GM12878 (cell line): ENCODE measurements around the gene FBXO27. TPM values are rescaled to one million over a fixed set of nuclear protein-coding genes. Genes with fewer than 3 reads are reported as not detected.

ENCODE experiments used
- ATAC-seq: fragments of 200-7000 bp; cut with Tn5 transposase; 3 replicates; pipeline ENCODE4 v1.9.1; 2020; ENCODE audit warnings: mild to moderate bottlenecking, moderate library complexity
- BruUV-seq: library from RNA; stranded (reverse); fragments of 400-500 nt; replicated peaks from 2 replicates; lab custom pipeline; 2021; lab: Mats Ljungman, UMichigan
- CTCF ChIA-PET: fragments of 300-600 bp; sonication (Branson Sonifier 250); formaldehyde crosslinking; extraction: SDS; loops from one replicate; lab custom pipeline; 2021; ENCODE audit warnings: inconsistent platforms; lab: Yijun Ruan, JAX
- POLR2A ChIA-PET: fragments of 350-600 bp; formaldehyde crosslinking; extraction: SDS; loops from one replicate; lab custom pipeline; 2021; ENCODE audit warnings: inconsistent platforms; lab: Charles Lee
- RAD21 ChIA-PET: fragments of 300-600 bp; sonication (Branson Sonifier 250); formaldehyde crosslinking; loops from one replicate; lab custom pipeline; 2023; ENCODE audit warnings: antibody characterized with exemption; ENCODE audit not compliant: unreplicated experiment; lab: Charles Lee
- SMC1A ChIA-PET: fragments of 300-600 bp; sonication (Branson Sonifier 250); formaldehyde crosslinking; loops from one replicate; lab custom pipeline; 2023; ENCODE audit not compliant: unreplicated experiment, uncharacterized antibody; lab: Charles Lee
- DNase-seq: peaks from one replicate; pipeline ENCODE4 v3.0.0-alpha.2; 2011; ENCODE audit warnings: low read depth, low spot score
- FAIRE-seq: peaks from 3 replicates; lab custom pipeline; 2011; peaks lifted over from hg19 to GRCh38; lab: Jason Lieb, UNC
- H2AFZ ChIP-seq: 2 replicates; pipeline ENCODE4 v1.6.0; 2011; ENCODE audit warnings: low read depth, low read length, control low read depth; ENCODE audit not compliant: control insufficient read depth
- H3K27ac ChIP-seq: 2 replicates; pipeline ENCODE4 v1.5.1; 2011; ENCODE audit warnings: control low read depth; ENCODE audit not compliant: control insufficient read depth, insufficient read depth
- H3K27me3 ChIP-seq, 2 experiments: replicated peaks in 1 of 2; 2 replicates each; pipeline versions ENCODE4 v1.6.0 to v1.6.1; 2011; ENCODE audit warnings: low read length in 1 of 2; ENCODE audit not compliant: control insufficient read depth in 2 of 2, insufficient read depth in 2 of 2
- H3K36me3 ChIP-seq, 2 experiments: 2 replicates each; pipeline ENCODE4 v1.5.1; 2011; ENCODE audit warnings: low read length in 1 of 2; ENCODE audit not compliant: control insufficient read depth in 2 of 2, insufficient read depth in 2 of 2
- H3K4me1 ChIP-seq: 2 replicates; pipeline ENCODE4 v1.6.1; 2011; ENCODE audit warnings: mild to moderate bottlenecking, low read length, moderate library complexity, mixed read lengths; ENCODE audit not compliant: control insufficient read depth, insufficient read depth
- H3K4me2 ChIP-seq: 2 replicates; pipeline ENCODE4 v1.6.0; 2011; ENCODE audit warnings: control low read depth; ENCODE audit not compliant: control insufficient read depth, insufficient read depth
- H3K4me3 ChIP-seq: fragments of 200-600 bp; sonication (generic); 2 replicates; pipeline ENCODE4 v1.5.1; 2016
- H3K79me2 ChIP-seq: 2 replicates; pipeline ENCODE4 v1.6.0; 2011; ENCODE audit warnings: low read length; ENCODE audit not compliant: control insufficient read depth, insufficient read depth
- H3K9ac ChIP-seq: 2 replicates; pipeline ENCODE4 v1.8.0; 2011; ENCODE audit warnings: low read length, control low read depth, mixed read lengths; ENCODE audit not compliant: control insufficient read depth, insufficient read depth
- H3K9me3 ChIP-seq: replicated peaks from 3 replicates; pipeline ENCODE4 v1.5.1; 2011; ENCODE audit warnings: mild to moderate bottlenecking, low read length; ENCODE audit not compliant: control insufficient read depth, insufficient read depth
- H4K20me1 ChIP-seq: 2 replicates; pipeline ENCODE4 v1.6.0; 2011; ENCODE audit not compliant: control insufficient read depth, insufficient read depth
- CREM ChIP-seq: IDR thresholded peaks from 2 replicates; pipeline ENCODE4 v1.6.1; 2014; ENCODE audit warnings: antibody characterized with exemption, low read depth
- GABPA ChIP-seq: IDR thresholded peaks from 2 replicates; pipeline ENCODE4 v1.6.1; 2014; ENCODE audit warnings: antibody characterized with exemption, low read depth, mild to moderate bottlenecking, inconsistent platforms
- GATAD2B ChIP-seq: fragments of 450-650 bp; conservative IDR thresholded peaks from 2 replicates; pipeline ENCODE4 v1.6.1; 2017; ENCODE audit warnings: low read depth, mild to moderate bottlenecking, moderate library complexity
- HCFC1 ChIP-seq: fragments of 150-350 bp; IDR thresholded peaks from 2 replicates; pipeline ENCODE4 v1.6.1; 2014; ENCODE audit warnings: low read length
- NFIC ChIP-seq: IDR thresholded peaks from 2 replicates; pipeline ENCODE4 v1.6.1; 2012; ENCODE audit warnings: low read depth, mild to moderate bottlenecking, inconsistent platforms, low read length, moderate library complexity
- NFXL1 ChIP-seq: fragments of 450-650 bp; IDR thresholded peaks from 2 replicates; pipeline ENCODE4 v1.6.1; 2017; ENCODE audit warnings: antibody characterized with exemption, mild to moderate bottlenecking, borderline replicate concordance
- POLR2AphosphoS2 ChIP-seq: IDR thresholded peaks from 2 replicates; pipeline ENCODE4 v1.6.1; 2011; ENCODE audit warnings: low read depth, mild to moderate bottlenecking, low read length, improper control_type of control experiment, moderate library complexity
- RUNX3 ChIP-seq: IDR thresholded peaks from 2 replicates; pipeline ENCODE4 v1.6.1; 2012; ENCODE audit warnings: low read length, inconsistent platforms
- SMARCA5 ChIP-seq: fragments of 450-650 bp; IDR thresholded peaks from 2 replicates; pipeline ENCODE4 v1.6.1; 2017; ENCODE audit warnings: mild to moderate bottlenecking
- TARDBP ChIP-seq: IDR thresholded peaks from 2 replicates; pipeline ENCODE4 v1.6.1; 2016; ENCODE audit warnings: borderline replicate concordance
- ZNF622 ChIP-seq: fragments of 450-650 bp; IDR thresholded peaks from 2 replicates; pipeline ENCODE4 v1.6.1; 2017; ENCODE audit warnings: mild to moderate bottlenecking, inconsistent platforms
- WGBS: methylation state at CpG from one replicate; pipeline ENCODE4 v1.1.6; 2016; ENCODE audit warnings: low lambda C conversion rate; ENCODE audit not compliant: insufficient replicate concordance, insufficient coverage; ENCODE audit errors: missing lambda C conversion rate; 5-methylcytosine and 5-hydroxymethylcytosine counted together
- in situ Hi-C: fragments of 300-500 bp; cut with MboI; formaldehyde crosslinking; loops from 9 replicates; pipeline ENCODE4 v1.14.3; 2018; ENCODE audit warnings: mixed read lengths
- intact Hi-C: fragments of 100-400 bp; cut with micrococcal nuclease; formaldehyde crosslinking; loops from one replicate; pipeline ENCODE4 v1.14.2; 2022; ENCODE audit not compliant: unreplicated experiment
- polyA plus RNA-seq, 11 experiments: library from polyadenylated mRNA; depleted of rRNA in 4 of 11; unstranded in 6 of 11; stranded (reverse) in 5 of 11; fragments of >200 nt; fragmentation: Nextera tagmentation in 4 of 11; fragmentation: Illumina TruSeq in 1 of 11; extraction: Ambion mirVana in 4 of 11; extraction: Trizol in 1 of 11; gene quantifications; 1 replicate in 1 of 11; 2 replicates in 10 of 11; pipeline versions ENCODE4 v1.2.1 to v1.2.3, GENCODE V29; 2011 to 2016; ENCODE audit warnings: inconsistent platforms in 2 of 11, missing spikeins in 2 of 11, low read depth in 1 of 11
- total RNA-seq, 4 experiments: library from RNA; depleted of rRNA in 3 of 4; stranded (reverse); fragments of >200 nt in 3 of 4; fragmentation: Illumina TruSeq in 1 of 4; extraction: Trizol in 1 of 4; gene quantifications; 2 replicates each; pipeline versions ENCODE4 v1.2.1 to v1.2.3, GENCODE V29; 2013 to 2021
- TF ChIP-seq, protein P1 (sequence below): fragments of 450-650 bp; IDR thresholded peaks from 2 replicates; pipeline ENCODE4 v1.6.1; 2017; ENCODE audit warnings: mild to moderate bottlenecking, low read depth, inconsistent platforms; ENCODE audit not compliant: poor library complexity, severe bottlenecking
- TF ChIP-seq, protein P2 (sequence below): fragments of 450-650 bp; IDR thresholded peaks from 2 replicates; pipeline ENCODE4 v1.6.1; 2017; ENCODE audit warnings: low read depth, mild to moderate bottlenecking, moderate library complexity
- TF ChIP-seq, protein P3 (sequence below): IDR thresholded peaks from 2 replicates; pipeline ENCODE4 v1.6.1; 2011; ENCODE audit warnings: borderline replicate concordance, low read depth, mild to moderate bottlenecking, moderate library complexity, low read length; ENCODE audit not compliant: insufficient read depth, poor library complexity, severe bottlenecking
- TF ChIP-seq, protein P4 (sequence below): fragments of 450-650 bp; IDR thresholded peaks from 2 replicates; pipeline ENCODE4 v1.6.1; 2017; ENCODE audit warnings: antibody characterized with exemption, mild to moderate bottlenecking, moderate library complexity

FBXO27 gene
- total and polyA plus RNA-seq, 10 of the 15 experiments (the other 5 are each of a cell fraction or from before 2014, with no cell fraction given): 3.1 to 15.4 (median 7.1) TPM

DNA sequence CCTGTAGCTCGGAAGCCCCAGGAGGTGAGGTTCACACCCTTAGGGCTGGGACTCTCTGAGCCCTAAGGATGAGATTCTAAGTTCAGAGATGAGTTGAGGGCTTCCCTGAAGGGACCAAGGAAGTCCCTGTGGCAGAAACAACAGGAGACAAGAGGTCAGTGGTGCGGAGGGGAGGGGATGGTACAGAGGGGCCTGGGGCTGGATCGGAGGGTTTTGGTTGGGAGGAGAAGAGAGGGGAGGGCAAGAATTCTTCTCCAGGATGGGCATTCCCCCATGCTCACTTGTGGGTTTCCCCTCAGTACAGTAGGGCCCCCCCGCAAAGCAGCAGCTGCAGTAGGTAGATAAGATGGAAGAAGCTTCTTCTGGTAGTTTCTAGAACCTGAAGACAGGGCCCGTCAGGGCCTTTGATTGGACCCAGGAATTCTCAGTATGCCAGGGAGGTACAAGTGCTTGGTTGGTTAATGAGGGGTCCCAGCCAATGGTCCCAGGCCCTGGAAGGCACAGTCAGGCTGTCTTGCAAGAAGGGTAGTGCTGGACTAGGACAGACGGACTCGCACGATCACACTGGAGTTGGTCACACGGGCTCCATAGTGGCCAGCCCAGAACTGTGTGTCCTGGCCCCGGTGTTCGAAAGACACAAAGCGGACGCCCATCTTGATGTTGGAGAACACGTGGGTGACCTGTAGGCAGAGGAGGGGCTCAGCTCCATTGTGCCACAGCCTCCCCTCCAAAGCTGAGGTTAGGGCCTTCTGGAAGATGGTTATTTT, 7.3 kb downstream of the FBXO27 start:
- BruUV-seq: no TSS peak
- 75% methylated on average over 14 of the region's 14 CpGs for WGBS
- H4K20me1 ChIP-seq: no peaks in the 10 kb centered on the region
- no peak for FAIRE-seq
- in situ Hi-C loops: no loop called here
- ATAC-seq: peak; percentile 54
- no peaks in the 10 kb centered on the region for H3K27me3 ChIP-seq
- CTCF ChIA-PET: interaction anchor here (0.6 to 1.0 kb wide), 4 partner anchors 16 to 436 kb away, joined by 3 to 4 read pairs (median 3); partner anchors contain the start of gene FBXO17
- intact Hi-C loops: loop anchor here (5.0 kb wide), 1 partner anchor 48 kb away; the partner anchor contains the start of gene FBXO17
- H3K27ac ChIP-seq: no peak overlapping the region
- H3K36me3 ChIP-seq: no peaks in the 10 kb centered on the region
- H3K4me2 ChIP-seq: no peak overlapping the region; the same call in 1 of the 2 replicates
- RAD21 ChIA-PET: interaction anchor here (1.0 to 1.1 kb wide), 2 partner anchors 46 to 63 kb away, joined by 4 to 6 read pairs; no protein-coding TSS in a partner anchor
- H3K79me2 ChIP-seq: no peaks in the 10 kb centered on the region
- H2AFZ ChIP-seq: no peak overlapping the region
- no peak overlapping the region for H3K4me3 ChIP-seq
- no peaks in the 10 kb centered on the region; the same call in 1 of the 3 replicates for H3K9me3 ChIP-seq
- H3K9ac ChIP-seq: no peak overlapping the region; the same call in 1 of the 2 replicates
- POLR2A ChIA-PET: interaction anchor here (0.6 to 1.1 kb wide), 4 partner anchors 8 to 67 kb away, joined by 3 to 4 read pairs (median 3); no protein-coding TSS in a partner anchor
- peaks cover 25% of the 10 kb centered on the region for H3K4me1 ChIP-seq
- SMC1A ChIA-PET: interaction anchor here (1.0 to 1.6 kb wide), 4 partner anchors 9 to 59 kb away, joined by 3 to 5 read pairs (median 4); no protein-coding TSS in a partner anchor
- DNase-seq: no peak
- TF ChIP-seq ZNF622: no peak
- TF ChIP-seq, protein P1, sequence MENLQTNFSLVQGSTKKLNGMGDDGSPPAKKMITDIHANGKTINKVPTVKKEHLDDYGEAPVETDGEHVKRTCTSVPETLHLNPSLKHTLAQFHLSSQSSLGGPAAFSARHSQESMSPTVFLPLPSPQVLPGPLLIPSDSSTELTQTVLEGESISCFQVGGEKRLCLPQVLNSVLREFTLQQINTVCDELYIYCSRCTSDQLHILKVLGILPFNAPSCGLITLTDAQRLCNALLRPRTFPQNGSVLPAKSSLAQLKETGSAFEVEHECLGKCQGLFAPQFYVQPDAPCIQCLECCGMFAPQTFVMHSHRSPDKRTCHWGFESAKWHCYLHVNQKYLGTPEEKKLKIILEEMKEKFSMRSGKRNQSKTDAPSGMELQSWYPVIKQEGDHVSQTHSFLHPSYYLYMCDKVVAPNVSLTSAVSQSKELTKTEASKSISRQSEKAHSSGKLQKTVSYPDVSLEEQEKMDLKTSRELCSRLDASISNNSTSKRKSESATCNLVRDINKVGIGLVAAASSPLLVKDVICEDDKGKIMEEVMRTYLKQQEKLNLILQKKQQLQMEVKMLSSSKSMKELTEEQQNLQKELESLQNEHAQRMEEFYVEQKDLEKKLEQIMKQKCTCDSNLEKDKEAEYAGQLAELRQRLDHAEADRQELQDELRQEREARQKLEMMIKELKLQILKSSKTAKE: no peak
- no peak for TF ChIP-seq SMARCA5
- TF ChIP-seq POLR2AphosphoS2: no peak
- TF ChIP-seq NFXL1: no peak
- TF ChIP-seq HCFC1: no peak
- no peak for TF ChIP-seq NFIC
- no peak for TF ChIP-seq GATAD2B
- TF ChIP-seq, protein P2, sequence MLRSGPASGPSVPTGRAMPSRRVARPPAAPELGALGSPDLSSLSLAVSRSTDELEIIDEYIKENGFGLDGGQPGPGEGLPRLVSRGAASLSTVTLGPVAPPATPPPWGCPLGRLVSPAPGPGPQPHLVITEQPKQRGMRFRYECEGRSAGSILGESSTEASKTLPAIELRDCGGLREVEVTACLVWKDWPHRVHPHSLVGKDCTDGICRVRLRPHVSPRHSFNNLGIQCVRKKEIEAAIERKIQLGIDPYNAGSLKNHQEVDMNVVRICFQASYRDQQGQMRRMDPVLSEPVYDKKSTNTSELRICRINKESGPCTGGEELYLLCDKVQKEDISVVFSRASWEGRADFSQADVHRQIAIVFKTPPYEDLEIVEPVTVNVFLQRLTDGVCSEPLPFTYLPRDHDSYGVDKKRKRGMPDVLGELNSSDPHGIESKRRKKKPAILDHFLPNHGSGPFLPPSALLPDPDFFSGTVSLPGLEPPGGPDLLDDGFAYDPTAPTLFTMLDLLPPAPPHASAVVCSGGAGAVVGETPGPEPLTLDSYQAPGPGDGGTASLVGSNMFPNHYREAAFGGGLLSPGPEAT: peak; percentile 35; the same call in 1 of the 2 replicates
- TF ChIP-seq, protein P3, sequence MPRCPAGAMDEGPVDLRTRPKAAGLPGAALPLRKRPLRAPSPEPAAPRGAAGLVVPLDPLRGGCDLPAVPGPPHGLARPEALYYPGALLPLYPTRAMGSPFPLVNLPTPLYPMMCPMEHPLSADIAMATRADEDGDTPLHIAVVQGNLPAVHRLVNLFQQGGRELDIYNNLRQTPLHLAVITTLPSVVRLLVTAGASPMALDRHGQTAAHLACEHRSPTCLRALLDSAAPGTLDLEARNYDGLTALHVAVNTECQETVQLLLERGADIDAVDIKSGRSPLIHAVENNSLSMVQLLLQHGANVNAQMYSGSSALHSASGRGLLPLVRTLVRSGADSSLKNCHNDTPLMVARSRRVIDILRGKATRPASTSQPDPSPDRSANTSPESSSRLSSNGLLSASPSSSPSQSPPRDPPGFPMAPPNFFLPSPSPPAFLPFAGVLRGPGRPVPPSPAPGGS: no peak
- no peak for TF ChIP-seq TARDBP
- TF ChIP-seq, protein P4, sequence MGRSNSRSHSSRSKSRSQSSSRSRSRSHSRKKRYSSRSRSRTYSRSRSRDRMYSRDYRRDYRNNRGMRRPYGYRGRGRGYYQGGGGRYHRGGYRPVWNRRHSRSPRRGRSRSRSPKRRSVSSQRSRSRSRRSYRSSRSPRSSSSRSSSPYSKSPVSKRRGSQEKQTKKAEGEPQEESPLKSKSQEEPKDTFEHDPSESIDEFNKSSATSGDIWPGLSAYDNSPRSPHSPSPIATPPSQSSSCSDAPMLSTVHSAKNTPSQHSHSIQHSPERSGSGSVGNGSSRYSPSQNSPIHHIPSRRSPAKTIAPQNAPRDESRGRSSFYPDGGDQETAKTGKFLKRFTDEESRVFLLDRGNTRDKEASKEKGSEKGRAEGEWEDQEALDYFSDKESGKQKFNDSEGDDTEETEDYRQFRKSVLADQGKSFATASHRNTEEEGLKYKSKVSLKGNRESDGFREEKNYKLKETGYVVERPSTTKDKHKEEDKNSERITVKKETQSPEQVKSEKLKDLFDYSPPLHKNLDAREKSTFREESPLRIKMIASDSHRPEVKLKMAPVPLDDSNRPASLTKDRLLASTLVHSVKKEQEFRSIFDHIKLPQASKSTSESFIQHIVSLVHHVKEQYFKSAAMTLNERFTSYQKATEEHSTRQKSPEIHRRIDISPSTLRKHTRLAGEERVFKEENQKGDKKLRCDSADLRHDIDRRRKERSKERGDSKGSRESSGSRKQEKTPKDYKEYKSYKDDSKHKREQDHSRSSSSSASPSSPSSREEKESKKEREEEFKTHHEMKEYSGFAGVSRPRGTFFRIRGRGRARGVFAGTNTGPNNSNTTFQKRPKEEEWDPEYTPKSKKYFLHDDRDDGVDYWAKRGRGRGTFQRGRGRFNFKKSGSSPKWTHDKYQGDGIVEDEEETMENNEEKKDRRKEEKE: no peak
- TF ChIP-seq CREM: no peak
- no peak for TF ChIP-seq GABPA
- TF ChIP-seq RUNX3: no peak; the same call in 1 of the 2 replicates
